Endothelial cell of umbilical vein (primary cell): ENCODE data around the gene TRMT112. TPM values are rescaled to one million over a fixed set of nuclear protein-coding genes. Genes with fewer than 3 reads are reported as not detected.

Source experiments
- BruUV-seq: library from RNA; stranded (reverse); fragments of 400-500 nt; replicated peaks from 2 replicates; lab custom pipeline; 2021; lab: Mats Ljungman, UMichigan
- CTCF ChIA-PET: fragments of 300-600, 350-600 bp; sonication (Branson Sonifier 250); formaldehyde crosslinking; loops from one replicate; lab custom pipeline; 2021; ENCODE audit warnings: antibody characterized with exemption, inconsistent platforms; lab: Charles Lee
- POLR2A ChIA-PET: fragments of 300-600, 350-600 bp; sonication (Branson Sonifier 250); formaldehyde crosslinking; loops from one replicate; lab custom pipeline; 2021; ENCODE audit warnings: antibody characterized with exemption, inconsistent platforms; lab: Charles Lee
- DNase-seq: peaks from one replicate; pipeline ENCODE4 v3.0.0-alpha.2; 2011; ENCODE audit warnings: low read depth, low spot score
- FAIRE-seq: peaks from 2 replicates; lab custom pipeline; 2011; peaks lifted over from hg19 to GRCh38; lab: Jason Lieb, UNC
- H2AFZ ChIP-seq: 2 replicates; pipeline ENCODE4 v1.6.0; 2012; ENCODE audit warnings: low read depth, low read length, control low read depth, inconsistent platforms
- H3K27ac ChIP-seq: 2 replicates; pipeline ENCODE4 v1.5.1; 2011; ENCODE audit warnings: low read depth, mild to moderate bottlenecking, control low read depth, low read length, moderate library complexity; ENCODE audit not compliant: insufficient read depth
- H3K27me3 ChIP-seq, 2 experiments: 2 replicates each; pipeline versions ENCODE4 v1.6.0 to v1.6.1; 2011; ENCODE audit warnings: low read length in 2 of 2, mixed read lengths in 1 of 2; ENCODE audit not compliant: control insufficient read depth in 2 of 2, insufficient read depth in 2 of 2
- H3K36me3 ChIP-seq, 2 experiments: 2 replicates in 1 of 2; 3 replicates in 1 of 2; pipeline ENCODE4 v1.5.1; 2011; ENCODE audit warnings: low read length in 2 of 2, mild to moderate bottlenecking in 1 of 2, moderate library complexity in 1 of 2; ENCODE audit not compliant: control insufficient read depth in 2 of 2, insufficient read depth in 2 of 2; ENCODE audit errors: extremely low read depth in 1 of 2
- H3K4me1 ChIP-seq: 3 replicates; pipeline ENCODE4 v1.5.1; 2011; ENCODE audit warnings: mild to moderate bottlenecking, low read length; ENCODE audit not compliant: control insufficient read depth, insufficient read depth; ENCODE audit errors: extremely low read depth
- H3K4me2 ChIP-seq: 2 replicates; pipeline ENCODE4 v1.6.1; 2011; ENCODE audit warnings: low read length, control low read depth, mixed read lengths; ENCODE audit not compliant: insufficient read depth
- H3K4me3 ChIP-seq, 3 experiments: fragments of 200-600 bp in 1 of 3; sonication (generic), shearing (Covaris generic) in 1 of 3; replicated peaks in 1 of 3; 2 replicates each; pipeline ENCODE4 v1.5.1; 2011 to 2016; ENCODE audit warnings: control low read depth in 3 of 3, low read length in 3 of 3, mild to moderate bottlenecking in 2 of 3, inconsistent platforms in 1 of 3, low read depth in 1 of 3, moderate library complexity in 1 of 3; ENCODE audit not compliant: insufficient read depth in 1 of 3
- H3K79me2 ChIP-seq: 2 replicates; pipeline ENCODE4 v1.6.0; 2012; ENCODE audit warnings: low read length, inconsistent platforms; ENCODE audit not compliant: control insufficient read depth, insufficient read depth
- H3K9ac ChIP-seq: replicated peaks from 2 replicates; pipeline ENCODE3; 2011; ENCODE audit warnings: low read length, control low read depth; ENCODE audit not compliant: insufficient read depth; ENCODE audit errors: extremely low read depth
- H3K9me1 ChIP-seq: replicated peaks from 3 replicates; pipeline ENCODE4 v1.6.0; 2011; ENCODE audit warnings: mild to moderate bottlenecking, low read length; ENCODE audit not compliant: control insufficient read depth, insufficient read depth; ENCODE audit errors: extremely low read depth
- H3K9me3 ChIP-seq: replicated peaks from 2 replicates; pipeline ENCODE4 v1.5.1; 2012; ENCODE audit warnings: low read length, inconsistent platforms; ENCODE audit not compliant: control insufficient read depth, insufficient read depth
- H4K20me1 ChIP-seq: replicated peaks from 2 replicates; pipeline ENCODE3; 2011; ENCODE audit warnings: mild to moderate bottlenecking, low read length; ENCODE audit not compliant: control insufficient read depth, insufficient read depth; ENCODE audit errors: extremely low read depth
- CTCF ChIP-seq, 2 donors: IDR thresholded peaks; 1 replicate in 1 of 2; 2 replicates in 1 of 2; pipeline ENCODE4 v1.5.1; 2011; ENCODE audit warnings: low read length in 2 of 2, mild to moderate bottlenecking in 2 of 2, moderate library complexity in 2 of 2, control low read depth in 1 of 2, inconsistent platforms in 1 of 2, low read depth in 1 of 2; ENCODE audit not compliant: insufficient read depth in 1 of 2; ENCODE audit errors: extremely low read depth in 1 of 2
- JUN ChIP-seq: IDR thresholded peaks from 2 replicates; pipeline ENCODE4 v1.6.1; 2011; ENCODE audit warnings: borderline replicate concordance, low read depth; ENCODE audit not compliant: insufficient read length, insufficient read depth
- MAX ChIP-seq: IDR thresholded peaks from 2 replicates; pipeline ENCODE4 v1.6.1; 2011; ENCODE audit not compliant: insufficient read depth, insufficient read length
- POLR2AphosphoS5 ChIP-seq: IDR thresholded peaks from 2 replicates; pipeline ENCODE4 v1.6.1; 2012; ENCODE audit warnings: low read depth, mild to moderate bottlenecking, control low read depth, low read length, moderate library complexity; ENCODE audit not compliant: insufficient read depth
- dilution Hi-C: fragments of 300-500 bp; cut with MboI; formaldehyde crosslinking; loops from one replicate; pipeline ENCODE4 v1.15.0; 2019; ENCODE audit warnings: low sequenced_read_pairs; ENCODE audit not compliant: extremely low pct_ligation_motif_present
- intact Hi-C: fragments of 100-400 bp; cut with micrococcal nuclease; formaldehyde crosslinking; loops from one replicate; pipeline ENCODE4 v1.10.0; 2022
- polyA plus RNA-seq, 4 experiments: library from polyadenylated mRNA; depleted of rRNA in 3 of 4; stranded (reverse) in 3 of 4; unstranded in 1 of 4; fragments of >200 nt; gene quantifications; 2 replicates each; pipeline versions ENCODE4 v1.2.1 to v1.2.3, GENCODE V29; 2011 to 2012; ENCODE audit warnings: missing spikeins in 1 of 4
- total RNA-seq: library from RNA; stranded (reverse); gene quantifications from 2 replicates; pipeline ENCODE4 v1.2.3, GENCODE V29; 2021

Gene TRMT112
- total and polyA plus RNA-seq, 2 donors (not counting 3 experiments of a cell fraction or from before 2014, with no cell fraction given) = 195 to 575 TPM

GRCh38 chr11:64341851-64342791, 24.8 kb upstream of the TRMT112 start:
- Histone ChIP-seq H3K9me3 (no peaks in the 10 kb centered on the region), H4K20me1 (no peaks in the 10 kb centered on the region), H3K4me3 (peak overlapping the region in 1 of 3 experiments; percentile 16), H3K9ac (peak overlapping the region; percentile 28), H3K27ac (no peak overlapping the region), H3K9me1 (no peaks in the 10 kb centered on the region), H3K36me3 (no peaks in the 10 kb centered on the region), H3K79me2 (no peaks in the 10 kb centered on the region), H3K4me1 (no peaks in the 10 kb centered on the region), H2AFZ (peak overlapping the region; percentile 96), H3K27me3 (no peaks in the 10 kb centered on the region), H3K4me2 (peak overlapping the region; percentile 48)
- TF ChIP-seq CTCF (IDR thresholded peaks at IDR 0.05; ENCODE audit: extremely low read depth in 1 of 2, insufficient read depth in 1 of 2, low read depth in 1 of 2, low read length in 2 of 2) = peak; percentile 34 to 62
- peak; percentile 31 for TF ChIP-seq POLR2AphosphoS5
- no peak for TF ChIP-seq MAX
- TF ChIP-seq JUN = no peak
- CTCF ChIA-PET = interaction anchor here (0.6 to 7.0 kb wide), 16 partner anchors 8 to 1947 kb away, joined by 3 to 107 read pairs (median 4); partner anchors contain the start of genes CATSPERZ, PRDX5, RPS6KA4 and TRMT112
- dilution Hi-C loops (no loop called here), intact Hi-C loops (no loop called here)
- FAIRE-seq = no peak
- POLR2A ChIA-PET = interaction anchor here (0.5 to 1.0 kb wide), 4 partner anchors 11 to 153 kb away, joined by 3 to 5 read pairs (median 4); partner anchors contain the start of genes PRDX5 and TRMT112
- peak; percentile 87 for DNase-seq
- BruUV-seq = no TSS peak
